Activated CD4-positive, alpha-beta T cell treated with anti-CD3 and anti-CD28 coated beads, Interleukin-10, Interleukin-2, amounts not matched to agents 100 ng/mL and 50 ng/mL, durations not matched to agents 16 hours and 8 hours (primary cell): ENCODE results near the gene BHLHE23.

Source experiments
- DNase-seq: peaks from one replicate; pipeline ENCODE4 v3.0.0-alpha.2; 2020

BHLHE23 gene

GRCh38 chr20:63007646-63008488, 1.1 kb upstream of the BHLHE23 start:
- no peak for DNase-seq

- DNase-seq = no peak
Observed at GRCh38 chr20:63007360-63007645, 539 bp upstream of the BHLHE23 start.

GRCh38 chr20:63005862-63006539, 763 bp downstream of the BHLHE23 start:
- no peak for DNase-seq

GRCh38 chr20:63005365-63005861, 1.4 kb downstream of the BHLHE23 start:
- DNase-seq = no peak

- no peak for DNase-seq
Observed at GRCh38 chr20:63004607-63005364, 2.0 kb downstream of the BHLHE23 start.

- DNase-seq = no peak
Observed at GRCh38 chr20:63003546-63003945, 3.2 kb downstream of the BHLHE23 start.

GRCh38 chr20:63002511-63002910, 4.3 kb downstream of the BHLHE23 start:
- no peak for DNase-seq

GRCh38 chr20:63000958-63001357, 5.8 kb downstream of the BHLHE23 start:
- no peak for DNase-seq

GRCh38 chr20:63000036-63000435, 6.7 kb downstream of the BHLHE23 start:
- DNase-seq = no peak

- DNase-seq = no peak
Observed at GRCh38 chr20:62999580-62999979, 7.2 kb downstream of the BHLHE23 start.

- no peak for DNase-seq
Observed at GRCh38 chr20:62998449-62998848, 8.3 kb downstream of the BHLHE23 start.

GRCh38 chr20:62997417-62998035, 9.2 kb downstream of the BHLHE23 start:
- DNase-seq = no peak

GRCh38 chr20:62996596-62996982, 10.2 kb downstream of the BHLHE23 start:
- DNase-seq = no peak

- DNase-seq = no peak
Observed at GRCh38 chr20:62995898-62996595, 10.7 kb downstream of the BHLHE23 start.

GRCh38 chr20:62995481-62995880, 11.3 kb downstream of the BHLHE23 start:
- no peak for DNase-seq

GRCh38 chr20:62994869-62995281, 11.9 kb downstream of the BHLHE23 start:
- no peak for DNase-seq

- no peak for DNase-seq
Observed at GRCh38 chr20:62993856-62994494, 12.8 kb downstream of the BHLHE23 start.

GRCh38 chr20:62991863-62992262, 14.9 kb downstream of the BHLHE23 start:
- DNase-seq = no peak

- DNase-seq = no peak
Observed at GRCh38 chr20:62991196-62991807, 15.5 kb downstream of the BHLHE23 start.

GRCh38 chr20:62990306-62990825, 16.4 kb downstream of the BHLHE23 start:
- DNase-seq = no peak

- DNase-seq = peak; percentile 26
Observed at GRCh38 chr20:62989201-62989601, 17.6 kb downstream of the BHLHE23 start.
